Eye (tissue), 1 donor: ENCODE results near the gene ZNF280D.
A peak's percentile ranks its signal among the peaks of the same experiment; 100 is the strongest.

Experiments
- DNase-seq: peaks from one replicate; pipeline ENCODE4 v3.0.0-alpha.2; 2015

Gene ZNF280D

DNA sequence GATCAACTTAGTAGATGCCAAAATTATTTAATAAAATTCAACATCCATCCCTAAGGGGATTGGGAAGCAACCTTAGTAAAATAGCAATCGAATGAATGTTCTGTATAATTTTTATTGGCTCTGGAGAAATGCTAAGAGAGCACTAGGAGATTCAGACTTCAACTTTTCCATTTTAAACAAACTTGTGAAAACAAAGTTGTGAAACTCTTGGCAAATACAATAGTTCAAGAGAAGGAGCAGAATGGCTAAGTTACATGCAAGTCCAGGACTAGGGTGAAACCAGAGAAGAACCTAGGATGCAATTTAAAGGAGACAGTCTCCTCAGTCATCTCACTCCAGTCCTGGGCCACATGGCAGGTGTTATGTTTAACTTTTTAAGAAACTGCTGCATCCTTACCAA, 16.7 kb upstream of the ZNF280D start:
- DNase-seq = no peak

- DNase-seq = no peak
These were observed 11.7 kb upstream of the ZNF280D start for GRCh38 chr15:56744701-56745683.

GRCh38 chr15:56741541-56741940, 8.2 kb upstream of the ZNF280D start:
- DNase-seq = no peak

GRCh38 chr15:56739964-56740640, 6.8 kb upstream of the ZNF280D start:
- DNase-seq = no peak

DNA sequence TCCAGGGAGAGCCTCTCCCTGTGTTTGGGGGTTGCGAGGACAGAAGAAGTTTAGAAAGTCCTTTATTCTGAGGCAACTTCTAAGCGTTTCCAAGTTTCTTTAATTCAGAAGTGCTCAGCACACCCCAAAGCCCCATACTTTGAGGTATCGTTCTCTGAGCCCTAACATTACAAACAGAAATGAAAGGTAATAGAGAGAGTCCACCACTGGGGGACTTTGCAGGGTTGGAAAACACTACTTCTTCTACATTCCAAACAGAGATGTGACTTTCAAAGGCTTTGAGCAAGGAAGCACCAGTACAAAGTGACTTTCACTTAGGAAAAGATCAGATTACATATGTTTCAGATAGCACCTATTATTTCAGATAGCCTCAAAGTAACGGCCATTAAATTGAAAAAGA, 6.2 kb upstream of the ZNF280D start:
- DNase-seq = no peak

DNA sequence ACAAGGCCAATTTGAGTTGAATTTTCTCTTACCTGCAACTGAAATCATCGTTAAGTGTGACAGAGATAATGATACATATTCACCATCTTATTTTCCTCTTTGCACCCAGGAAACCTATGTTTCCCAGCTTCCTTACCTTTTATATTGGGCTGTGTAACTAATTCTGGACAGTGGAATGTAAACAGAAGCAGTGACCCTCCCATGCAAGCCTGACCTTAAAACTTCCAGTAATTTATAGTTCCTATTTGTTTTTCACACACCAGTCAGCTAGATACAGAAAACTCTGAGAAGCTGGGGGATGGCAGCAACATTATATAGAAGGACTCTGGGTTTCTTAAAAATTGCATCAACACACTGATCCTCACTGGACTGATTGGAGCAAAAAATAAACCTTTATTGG, 4.5 kb upstream of the ZNF280D start:
- DNase-seq = no peak

- no peak for DNase-seq
These were observed 3.8 kb upstream of the ZNF280D start for GRCh38 chr15:56736881-56737707.

- DNase-seq = no peak
These were observed 3.0 kb upstream of the ZNF280D start for GRCh38 chr15:56736308-56736707.

- DNase-seq = no peak
These were observed 2.3 kb upstream of the ZNF280D start for GRCh38 chr15:56735589-56735988.

- peak; percentile 51 for DNase-seq
These were observed 815 bp upstream of the ZNF280D start for GRCh38 chr15:56734013-56734635.

DNA sequence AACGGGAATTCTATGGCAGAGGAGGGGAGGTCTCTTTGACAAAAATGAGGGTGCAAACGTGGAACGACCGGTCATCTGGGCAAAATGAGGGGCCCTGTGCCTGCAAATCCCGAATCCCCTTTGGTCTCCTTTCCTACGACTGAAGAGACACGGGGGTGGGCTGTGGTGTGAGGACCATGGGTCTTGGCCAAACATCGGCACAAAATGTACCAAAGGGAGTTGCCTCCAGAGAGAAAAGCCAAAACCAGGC, 498 bp downstream of the ZNF280D start:
- peak; percentile 91 for DNase-seq

- no peak for DNase-seq
These were observed 999 bp downstream of the ZNF280D start for GRCh38 chr15:56732135-56732885.

GRCh38 chr15:56731548-56731947, 1.8 kb downstream of the ZNF280D start:
- DNase-seq = no peak

DNA sequence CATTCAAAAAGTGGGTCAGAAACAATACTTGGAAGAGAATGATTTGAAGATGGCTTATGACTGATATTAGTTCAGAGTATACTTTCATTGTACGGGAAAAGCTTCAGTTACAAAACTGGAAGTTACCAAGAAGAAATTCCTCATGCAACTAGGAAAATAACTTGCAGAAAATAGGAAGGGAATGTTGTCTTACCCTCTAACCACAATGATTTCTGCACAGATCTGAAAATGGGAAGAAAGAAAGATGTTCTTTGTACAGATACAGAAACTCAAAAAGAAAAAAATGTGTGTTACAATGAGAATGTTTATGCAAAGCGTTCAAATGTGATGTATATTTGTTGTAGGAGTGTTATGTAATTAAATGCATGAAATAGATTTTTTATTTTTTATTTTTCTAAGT, 3.7 kb downstream of the ZNF280D start:
- DNase-seq = no peak

DNA sequence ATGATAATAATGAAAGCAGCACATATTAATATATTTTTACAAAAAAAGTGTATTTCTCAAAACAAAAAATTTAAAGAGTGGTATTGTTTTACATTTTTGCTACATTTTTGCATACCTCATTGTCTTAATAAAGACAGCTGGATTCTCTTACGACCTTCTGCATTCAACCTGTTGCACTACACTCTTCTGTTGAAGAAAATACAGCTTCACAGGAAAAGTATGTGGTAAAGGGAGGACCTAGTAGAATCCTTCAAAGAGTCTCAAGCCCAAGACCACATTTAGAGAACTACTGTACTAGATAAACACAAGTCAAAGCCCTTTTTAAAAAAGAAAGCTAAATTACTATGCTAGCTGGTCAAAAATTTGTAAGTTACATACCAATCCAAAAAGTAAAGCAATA, 7.9 kb downstream of the ZNF280D start:
- DNase-seq = no peak

DNA sequence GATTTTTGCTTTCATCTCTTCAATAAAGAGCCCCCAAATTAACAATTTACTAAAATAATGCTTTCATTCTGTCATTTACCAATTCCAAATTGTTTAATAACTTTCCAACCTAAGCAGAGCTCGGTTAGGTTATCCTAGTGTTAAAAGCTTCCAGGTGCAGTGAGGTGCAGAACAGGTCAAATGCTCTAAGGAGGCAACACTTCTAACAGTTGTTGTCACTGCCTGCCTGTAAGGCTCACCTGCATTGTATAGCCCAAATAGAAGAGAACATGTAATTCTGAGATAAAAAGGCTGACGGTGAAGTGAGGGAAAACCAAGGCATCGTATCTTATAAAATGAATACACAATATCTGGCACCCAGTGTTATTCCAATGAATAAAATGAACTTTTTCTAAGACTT, 9.1 kb downstream of the ZNF280D start:
- no peak for DNase-seq

GRCh38 chr15:56723787-56724186, 9.5 kb downstream of the ZNF280D start:
- no peak for DNase-seq

DNA sequence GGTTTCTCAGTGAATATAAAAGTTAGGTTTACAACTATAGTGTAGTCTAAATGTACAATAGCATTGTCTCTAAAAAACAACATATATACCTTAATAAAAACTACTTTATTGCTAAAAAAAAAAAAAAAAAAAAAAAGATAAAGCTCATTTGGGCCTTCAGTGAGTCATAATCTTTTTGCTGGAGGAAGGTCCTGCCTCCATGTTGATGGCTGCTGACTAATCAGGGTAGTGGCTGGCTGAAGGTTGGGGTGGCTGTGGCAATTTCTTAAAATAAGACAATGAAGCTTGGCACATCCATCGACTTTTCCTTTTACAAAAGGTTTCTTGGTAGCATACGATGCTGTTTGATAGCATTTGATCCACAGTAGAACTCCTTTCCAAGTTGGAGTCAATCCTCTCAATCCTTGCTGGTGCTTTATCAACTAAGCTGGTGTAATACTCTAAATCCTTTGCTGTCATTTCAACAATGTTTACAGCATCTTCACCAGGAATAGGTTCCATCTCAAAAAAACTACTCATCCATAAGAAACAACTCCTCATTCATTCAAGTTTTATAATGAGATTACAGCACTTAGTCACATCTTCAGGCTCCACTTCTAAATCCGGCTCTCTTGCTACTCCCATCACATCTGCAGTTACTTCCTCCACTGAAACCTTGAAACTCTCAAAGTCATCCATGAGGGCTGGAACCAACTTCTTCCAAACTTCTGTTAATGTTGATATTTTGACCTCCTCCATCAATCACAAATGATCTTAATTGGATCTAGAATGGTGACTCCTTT, 13.3 kb downstream of the ZNF280D start:
- DNase-seq = no peak

GRCh38 chr15:56719021-56719612, 14.2 kb downstream of the ZNF280D start:
- DNase-seq = no peak

- DNase-seq = peak; percentile 23
These were observed 14.7 kb downstream of the ZNF280D start for GRCh38 chr15:56718560-56718959.

GRCh38 chr15:56716334-56716733, 17.0 kb downstream of the ZNF280D start:
- no peak for DNase-seq
